Measurements from ENCODE around the gene RAB34. TPM values are rescaled to one million over a fixed set of nuclear protein-coding genes. Genes with fewer than 3 reads are reported as not detected.

The RAB34 gene, protein sequence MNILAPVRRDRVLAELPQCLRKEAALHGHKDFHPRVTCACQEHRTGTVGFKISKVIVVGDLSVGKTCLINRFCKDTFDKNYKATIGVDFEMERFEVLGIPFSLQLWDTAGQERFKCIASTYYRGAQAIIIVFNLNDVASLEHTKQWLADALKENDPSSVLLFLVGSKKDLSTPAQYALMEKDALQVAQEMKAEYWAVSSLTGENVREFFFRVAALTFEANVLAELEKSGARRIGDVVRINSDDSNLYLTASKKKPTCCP
- total RNA-seq (ENCODE audit: low replicate concordance): 115 and 204 TPM in 2 replicates

DNA sequence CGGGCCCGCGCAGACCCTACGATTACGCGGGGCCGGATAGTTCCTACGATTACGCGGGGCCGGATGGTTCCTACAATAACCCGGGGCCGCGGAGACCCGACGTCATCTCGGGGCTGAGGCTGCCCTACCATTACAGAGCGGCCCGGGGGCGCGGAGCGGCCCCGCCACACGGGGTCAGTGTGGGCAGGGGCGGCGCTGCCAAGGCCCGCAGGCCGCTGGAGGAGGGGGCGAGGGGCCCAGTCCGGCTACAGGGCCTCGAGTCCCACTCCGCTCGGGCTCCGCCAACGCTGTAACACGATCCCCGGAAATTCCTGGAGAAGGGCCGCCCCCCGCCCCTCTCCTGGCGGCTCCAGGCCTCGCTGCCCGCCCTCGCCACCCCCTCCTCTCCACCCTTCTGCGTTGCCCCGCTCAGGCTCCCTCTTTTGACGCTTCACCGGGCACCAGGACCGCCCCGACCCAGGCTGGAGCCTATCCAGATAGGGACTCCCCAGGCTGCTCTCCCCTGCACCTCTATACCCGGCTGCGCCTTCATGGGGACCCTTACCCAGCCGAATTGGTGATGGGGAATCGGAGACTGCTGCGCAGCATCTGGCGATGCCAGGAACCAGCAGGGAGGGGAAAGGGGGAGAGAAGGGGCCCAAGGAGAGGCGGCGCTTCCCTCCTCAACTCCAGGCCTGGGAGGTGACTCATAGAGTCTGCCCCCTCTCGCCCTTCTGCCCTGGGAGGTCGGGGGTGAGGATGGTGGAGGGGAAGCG is at the start of gene RAB34:
Gene RAB34, minus strand, starts transcription at position 291 of the 755 bp plus-strand sequence. CDS start 602 bp downstream, outside the sequence.

DNA sequence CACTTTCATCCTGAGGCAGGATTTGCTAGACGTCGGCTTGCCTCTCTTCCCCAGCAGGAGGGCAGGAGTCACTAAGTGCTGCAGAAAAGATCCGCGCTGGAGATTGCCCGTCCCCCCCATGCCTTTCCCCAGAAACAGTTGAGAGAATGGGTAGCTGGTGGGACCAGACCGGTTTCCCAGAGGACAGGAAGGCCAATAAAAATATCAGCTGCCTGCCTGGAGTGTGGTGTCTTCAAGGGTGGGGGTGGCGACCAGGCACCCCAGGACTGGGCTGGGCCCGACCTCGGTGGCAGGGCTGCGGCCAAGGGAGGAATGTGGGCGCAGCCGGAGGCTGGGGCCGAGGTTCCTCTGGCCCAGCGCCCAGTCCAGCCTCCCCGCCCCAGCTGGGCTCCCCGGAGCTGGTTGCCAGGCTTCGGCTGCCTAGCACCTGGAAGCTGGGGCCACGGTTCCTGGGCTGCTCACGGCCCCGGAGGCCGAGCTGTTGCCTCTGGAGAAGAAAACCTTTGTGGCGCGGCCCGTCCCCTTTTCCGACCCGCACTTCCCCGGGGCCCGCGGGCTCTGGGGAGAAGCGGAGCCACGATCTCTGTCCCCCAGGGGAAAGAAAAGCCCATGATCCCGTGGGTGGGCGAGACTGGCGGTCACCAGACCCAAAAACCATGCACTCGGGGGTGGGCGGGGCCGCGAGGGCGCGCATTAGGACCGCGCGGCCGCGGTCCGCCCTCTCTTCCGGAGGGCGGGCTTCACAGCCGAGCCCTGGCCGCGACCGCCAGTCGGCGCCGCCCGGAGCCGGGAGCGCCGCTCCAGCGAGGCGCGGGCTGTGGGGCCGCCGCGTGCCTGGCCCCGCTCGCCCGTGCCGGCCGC is 25.8 kb upstream of the RAB34 start, which contains the start of gene TRAF4:
Gene TRAF4, plus strand, starts transcription at position 769 of the 861 bp plus-strand sequence. CDS start 102 bp downstream, outside the sequence.

DNA sequence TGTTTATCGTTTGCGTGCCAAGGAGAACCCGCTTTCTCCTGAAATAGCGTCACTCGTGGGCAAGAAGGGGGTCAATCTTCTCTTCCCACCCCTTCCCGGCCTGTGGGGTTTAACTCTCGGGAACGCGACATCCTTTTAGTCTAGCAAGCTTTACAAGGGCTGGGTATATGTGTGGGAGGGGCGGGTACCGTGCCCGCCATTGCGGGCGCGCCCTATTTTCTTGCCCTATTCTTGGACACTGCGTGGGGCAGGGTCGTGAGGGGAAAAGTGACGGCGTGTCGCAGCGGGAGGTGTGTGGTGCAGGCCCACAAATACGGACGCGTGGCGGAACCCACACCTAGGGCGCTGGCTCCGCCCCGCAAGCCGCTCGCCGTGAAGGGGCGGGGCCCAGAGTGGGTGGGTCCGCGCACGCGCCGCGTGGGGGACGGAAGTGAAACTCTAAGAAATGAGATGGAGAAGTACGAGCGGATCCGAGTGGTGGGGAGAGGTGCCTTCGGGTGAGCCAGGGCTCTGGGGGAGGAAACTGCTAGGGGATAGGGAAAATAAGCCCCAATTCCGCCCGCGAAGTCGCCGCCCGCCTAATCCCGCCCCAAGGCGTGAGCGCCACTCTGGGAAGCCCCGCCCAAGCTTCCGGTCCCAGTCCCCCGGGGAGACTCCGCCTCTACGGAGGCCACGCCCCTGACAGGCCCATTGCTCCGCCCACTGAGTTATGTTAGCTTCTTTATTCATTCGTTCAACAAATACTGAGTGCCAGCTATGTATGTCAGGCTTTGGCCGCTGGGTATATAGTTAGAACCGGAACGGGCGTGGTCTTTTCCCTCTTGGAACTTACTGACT is 10.9 kb upstream of the RAB34 start, which contains the start of gene NEK8:
Gene NEK8, plus strand, starts transcription at position 425 of the 837 bp plus-strand sequence. Its CDS starts 26 bp downstream, at position 451.

DNA sequence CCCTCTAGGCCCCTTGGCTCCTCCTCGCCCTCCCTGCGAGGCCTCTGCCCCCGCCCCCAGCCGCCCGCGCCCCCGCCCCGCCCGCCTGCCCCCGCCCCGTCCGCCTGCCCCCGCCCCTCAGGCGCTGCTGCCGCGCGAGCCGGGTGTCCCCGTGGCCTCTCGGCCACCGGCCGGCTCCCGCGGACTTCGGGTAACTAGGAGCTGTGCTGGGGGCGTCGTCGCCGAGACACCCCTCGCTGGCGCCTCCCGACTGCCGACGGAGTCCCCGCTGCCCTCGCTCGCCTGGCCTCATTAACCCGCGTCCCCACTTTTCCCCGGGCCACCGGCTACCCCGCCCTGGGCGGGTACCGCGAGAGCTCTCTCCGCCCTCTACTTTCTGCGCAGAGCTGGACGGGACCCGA is 8.6 kb upstream of the RAB34 start, which contains the start of gene TLCD1:
Gene TLCD1, minus strand, starts transcription at position 8 of the 401 bp plus-strand sequence. CDS start 136 bp downstream, outside the sequence.

DNA sequence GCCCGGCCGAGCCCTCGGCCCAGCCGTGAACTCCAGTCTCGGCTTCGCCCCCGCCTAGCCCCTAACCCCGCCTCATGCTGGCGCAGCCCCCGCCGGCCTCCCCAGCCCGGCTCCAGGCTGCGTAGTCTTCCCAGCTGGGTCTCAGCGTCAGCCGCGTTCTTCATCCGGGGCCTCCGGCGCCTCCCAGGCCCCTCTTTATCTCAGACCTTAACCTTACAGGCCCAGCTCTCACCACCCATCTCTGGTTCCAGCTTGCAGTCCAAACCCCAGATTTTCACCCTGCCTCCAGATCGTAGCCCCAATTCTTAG is 6.0 kb downstream of the RAB34 start, which contains the start of gene PROCA1:
Gene PROCA1, minus strand, starts transcription at position 166 of the 309 bp plus-strand sequence. CDS start 228 bp downstream, outside the sequence.

Other genes starting within 250 kb of the RAB34 start
- not detected in 2 replicates for gene SLC13A2, start 244.2 kb downstream of the RAB34 start, total RNA-seq (ENCODE audit: low replicate concordance)
- not detected in 2 replicates for gene FOXN1, start 211.5 kb downstream of the RAB34 start, total RNA-seq (ENCODE audit: low replicate concordance)
- gene UNC119, start 165.2 kb downstream of the RAB34 start, total RNA-seq (ENCODE audit: low replicate concordance): 13.7 and 22.3 TPM in 2 replicates
- 48.4 and 53.0 TPM in 2 replicates for gene PIGS, start 146.3 kb downstream of the RAB34 start, total RNA-seq (ENCODE audit: low replicate concordance)
- gene ALDOC, start 141.0 kb downstream of the RAB34 start, total RNA-seq (ENCODE audit: low replicate concordance): 54.3 and 98.8 TPM in 2 replicates
- gene SPAG5, start 118.8 kb downstream of the RAB34 start, total RNA-seq (ENCODE audit: low replicate concordance): 2.9 and 13.4 TPM in 2 replicates
- gene RSKR, start 103.7 kb downstream of the RAB34 start, total RNA-seq (ENCODE audit: low replicate concordance): 3.1 and 6.8 TPM in 2 replicates
- gene BLTP2, start 72.7 kb downstream of the RAB34 start, total RNA-seq (ENCODE audit: low replicate concordance): 120 and 163 TPM in 2 replicates
- gene SDF2, start 56.0 kb downstream of the RAB34 start, total RNA-seq (ENCODE audit: low replicate concordance): 68.5 and 111 TPM in 2 replicates
- 41.9 and 53.5 TPM in 2 replicates for gene SUPT6H, start 55.7 kb downstream of the RAB34 start, total RNA-seq (ENCODE audit: low replicate concordance)
- gene PROCA1, start 6.0 kb downstream of the RAB34 start, total RNA-seq (ENCODE audit: low replicate concordance): 0.90 and 1.4 TPM in 2 replicates
- gene RPL23A, start 2.1 kb upstream of the RAB34 start, total RNA-seq (ENCODE audit: low replicate concordance): 906 and 1,571 TPM in 2 replicates
- gene TLCD1, start 8.4 kb upstream of the RAB34 start, total RNA-seq (ENCODE audit: low replicate concordance): 4.4 and 5.3 TPM in 2 replicates
- gene NEK8, start 10.9 kb upstream of the RAB34 start, total RNA-seq (ENCODE audit: low replicate concordance): 5.3 and 8.4 TPM in 2 replicates
- 27.1 and 39.2 TPM in 2 replicates for gene TRAF4, start 26.1 kb upstream of the RAB34 start, total RNA-seq (ENCODE audit: low replicate concordance)
- gene FAM222B, start 124.9 kb upstream of the RAB34 start, total RNA-seq (ENCODE audit: low replicate concordance): 0.70 and 2.3 TPM in 2 replicates
- gene ERAL1, start 137.1 kb upstream of the RAB34 start, total RNA-seq (ENCODE audit: low replicate concordance): 11.1 and 18.9 TPM in 2 replicates
- gene FLOT2, start 179.9 kb upstream of the RAB34 start, total RNA-seq (ENCODE audit: low replicate concordance): 38.0 and 80.1 TPM in 2 replicates
- 2.0 and 3.6 TPM in 2 replicates for gene DHRS13, start 185.2 kb upstream of the RAB34 start, total RNA-seq (ENCODE audit: low replicate concordance)
- gene PHF12, start 233.7 kb upstream of the RAB34 start, total RNA-seq (ENCODE audit: low replicate concordance): 5.7 and 12.0 TPM in 2 replicates